GM19193 (cell line): ENCODE measurements around the gene PHC2.

Source experiments
- POLR2A ChIP-seq: IDR thresholded peaks from 4 replicates; pipeline ENCODE4 v1.6.1; 2011; ENCODE audit not compliant: insufficient read depth, insufficient read length; ENCODE audit errors: extremely low read depth

Gene PHC2

GRCh38 chr1:33460947-33461629, 30.2 kb upstream of the PHC2 start:
- no peak for TF ChIP-seq POLR2A

GRCh38 chr1:33460144-33460543, 29.2 kb upstream of the PHC2 start:
- no peak for TF ChIP-seq POLR2A

GRCh38 chr1:33459691-33460090, 28.8 kb upstream of the PHC2 start:
- TF ChIP-seq POLR2A = no peak

- TF ChIP-seq POLR2A = no peak
Measured at GRCh38 chr1:33456502-33456886, 25.6 kb upstream of the PHC2 start.

- TF ChIP-seq POLR2A = no peak
Measured at GRCh38 chr1:33455539-33456501, 24.9 kb upstream of the PHC2 start.

- no peak for TF ChIP-seq POLR2A
Measured at GRCh38 chr1:33454646-33455282, 23.9 kb upstream of the PHC2 start.

GRCh38 chr1:33446590-33446989, 15.7 kb upstream of the PHC2 start:
- TF ChIP-seq POLR2A = no peak

GRCh38 chr1:33445108-33445507, 14.2 kb upstream of the PHC2 start:
- no peak for TF ChIP-seq POLR2A

- no peak for TF ChIP-seq POLR2A
Measured at GRCh38 chr1:33443705-33444180, 12.8 kb upstream of the PHC2 start.

GRCh38 chr1:33443080-33443704, 12.3 kb upstream of the PHC2 start:
- TF ChIP-seq POLR2A = no peak

- TF ChIP-seq POLR2A = no peak
Measured at GRCh38 chr1:33442141-33442540, 11.2 kb upstream of the PHC2 start.

GRCh38 chr1:33441088-33441745, 10.3 kb upstream of the PHC2 start:
- TF ChIP-seq POLR2A = no peak

- no peak for TF ChIP-seq POLR2A
Measured at GRCh38 chr1:33439662-33440061, 8.8 kb upstream of the PHC2 start.
